Subcutaneous abdominal adipose tissue (tissue), 5 donors: ENCODE results near the gene UGGT2.
"Not testable (repeated sequence)": the region's sequence is repeated elsewhere in the genome, so short reads cannot be mapped to it uniquely, and the experiment has no call there.

ENCODE experiments used
- H3K27ac ChIP-seq: one replicate; pipeline ENCODE4 v1.7.0; 2013; ENCODE audit warnings: low read depth, mild to moderate bottlenecking, inconsistent platforms, low read length, moderate library complexity
- H3K27me3 ChIP-seq, 5 donors: one replicate each; pipeline ENCODE4 v1.7.0; 2013; ENCODE audit warnings: low read length in 5 of 5, inconsistent platforms in 1 of 5; ENCODE audit not compliant: control insufficient read depth in 5 of 5, insufficient read depth in 4 of 5
- H3K36me3 ChIP-seq, 5 donors: one replicate each; pipeline ENCODE4 v1.7.0; 2013; ENCODE audit warnings: low read length in 5 of 5; ENCODE audit not compliant: control insufficient read depth in 5 of 5, insufficient read depth in 5 of 5
- H3K4me1 ChIP-seq, 5 donors: one replicate each; pipeline ENCODE4 v1.7.0; 2013; ENCODE audit warnings: low read length in 5 of 5, mild to moderate bottlenecking in 3 of 5, moderate library complexity in 1 of 5; ENCODE audit not compliant: control insufficient read depth in 5 of 5, insufficient read depth in 5 of 5
- H3K4me3 ChIP-seq, 5 donors: one replicate each; pipeline ENCODE4 v1.7.0; 2013; ENCODE audit warnings: low read length in 5 of 5, low read depth in 1 of 5
- H3K9ac ChIP-seq, 5 donors: one replicate each; pipeline ENCODE4 v1.7.0; 2013; ENCODE audit warnings: low read length in 5 of 5, mild to moderate bottlenecking in 4 of 5, moderate library complexity in 3 of 5
- H3K9me3 ChIP-seq, 5 donors: one replicate each; pipeline ENCODE4 v1.7.0; 2013; ENCODE audit warnings: low read length in 5 of 5; ENCODE audit not compliant: control insufficient read depth in 5 of 5
- donor health status: healthy.
- donor health status: healthy.
- donor health status: healthy.
- donor health status: healthy.
- donor health status: healthy.

UGGT2 gene

GRCh38 chr13:95781016-95781415 is 272.2 kb downstream of the UGGT2 start:
- Histone ChIP-seq H3K9me3 (no peaks in the 10 kb centered on the region), H3K27me3 (no peaks in the 10 kb centered on the region), H3K4me1 (peaks cover 0 to 3% (median 0%) of the 10 kb centered on the region in 5 donors), H3K4me3 (no peak overlapping the region), H3K27ac (no peak overlapping the region), H3K9ac (no peak overlapping the region), H3K36me3 (peaks cover 4 to 18% (median 16%) of the 10 kb centered on the region in 5 donors)

- Histone ChIP-seq H3K27me3 (no peaks in the 10 kb centered on the region), H3K36me3 (peaks cover 7 to 18% (median 15%) of the 10 kb centered on the region in 5 donors), H3K27ac (no peak overlapping the region), H3K9ac (no peak overlapping the region), H3K4me1 (peaks cover 0 to 1% (median 0%) of the 10 kb centered on the region in 5 donors), H3K4me3 (no peak overlapping the region), H3K9me3 (no peaks in the 10 kb centered on the region)
These were observed 273.7 kb downstream of the UGGT2 start for GRCh38 chr13:95779522-95779921.

GRCh38 chr13:95771905-95772304 is 281.3 kb downstream of the UGGT2 start:
- H3K4me3 ChIP-seq: no peak overlapping the region
- no peak overlapping the region for H3K9ac ChIP-seq
- no peaks in the 10 kb centered on the region for H3K9me3 ChIP-seq
- H3K4me1 ChIP-seq: no peaks in the 10 kb centered on the region
- H3K27me3 ChIP-seq: no peaks in the 10 kb centered on the region
- H3K36me3 ChIP-seq: peaks cover 6 to 21% (median 13%) of the 10 kb centered on the region in 5 donors
- no peak overlapping the region for H3K27ac ChIP-seq

- no peak overlapping the region for H3K9ac ChIP-seq
- H3K4me3 ChIP-seq: no peak overlapping the region
- H3K36me3 ChIP-seq: peaks cover 19 to 40% (median 36%) of the 10 kb centered on the region in 5 donors
- H3K4me1 ChIP-seq: no peaks in the 10 kb centered on the region
- no peaks in the 10 kb centered on the region for H3K27me3 ChIP-seq
- no peaks in the 10 kb centered on the region for H3K9me3 ChIP-seq
- no peak overlapping the region for H3K27ac ChIP-seq
These were observed 289.6 kb downstream of the UGGT2 start for GRCh38 chr13:95763601-95764000.

- H3K9ac ChIP-seq, H3K27ac ChIP-seq, H3K4me1 ChIP-seq, H3K4me3 ChIP-seq, H3K9me3 ChIP-seq, H3K27me3 ChIP-seq: not testable (repeated sequence)
- peaks cover 16 to 40% (median 34%) of the 10 kb centered on the region in 5 donors for H3K36me3 ChIP-seq
These were observed 290.6 kb downstream of the UGGT2 start for GRCh38 chr13:95762626-95763025.

- no peak overlapping the region for H3K4me3 ChIP-seq
- H3K27ac ChIP-seq: no peak overlapping the region
- no peak overlapping the region for H3K9ac ChIP-seq
- peaks cover 6 to 13% (median 8%) of the 10 kb centered on the region in 5 donors for H3K36me3 ChIP-seq
- no peaks in the 10 kb centered on the region for H3K9me3 ChIP-seq
- H3K4me1 ChIP-seq: no peaks in the 10 kb centered on the region
- no peaks in the 10 kb centered on the region for H3K27me3 ChIP-seq
These were observed 297.1 kb downstream of the UGGT2 start for GRCh38 chr13:95756072-95756471.

- no peaks in the 10 kb centered on the region for H3K9me3 ChIP-seq
These were observed 299.1 kb downstream of the UGGT2 start for GRCh38 chr13:95754069-95754468.

GRCh38 chr13:95752677-95753076 is 300.5 kb downstream of the UGGT2 start:
- H3K4me1 ChIP-seq: no peaks in the 10 kb centered on the region

More at GRCh38 chr13:95754069-95754468, 299.1 kb downstream of the UGGT2 start:
- Histone ChIP-seq H3K4me1 (no peaks in the 10 kb centered on the region), H3K9ac (no peak overlapping the region), H3K4me3 (no peak overlapping the region), H3K27ac (no peak overlapping the region), H3K27me3 (no peaks in the 10 kb centered on the region), H3K36me3 (peaks cover 0 to 5% (median 4%) of the 10 kb centered on the region in 5 donors)

More at GRCh38 chr13:95752677-95753076, 300.5 kb downstream of the UGGT2 start:
- H3K27ac ChIP-seq: no peak overlapping the region
- H3K9ac ChIP-seq: no peak overlapping the region
- no peak overlapping the region for H3K4me3 ChIP-seq
- H3K27me3 ChIP-seq: no peaks in the 10 kb centered on the region
- H3K9me3 ChIP-seq: no peaks in the 10 kb centered on the region
- H3K36me3 ChIP-seq: peaks cover 0 to 2% (median 2%) of the 10 kb centered on the region in 5 donors
